HEK293 (cell line): ENCODE results near the gene DUS1L.

ENCODE experiments used
- CTCF ChIA-PET: fragments of 350-600 bp; formaldehyde crosslinking; extraction: SDS; loops from one replicate; lab custom pipeline; 2021; ENCODE audit warnings: antibody characterized with exemption; lab: Yijun Ruan, JAX
- POLR2A ChIA-PET: fragments of 300-600 bp; formaldehyde crosslinking; extraction: SDS; loops from one replicate; lab custom pipeline; 2020; ENCODE audit warnings: antibody characterized with exemption, inconsistent platforms; lab: Yijun Ruan, JAX
- H3K27ac ChIP-seq: fragments of 200-500 bp; sonication (Bioruptor generic); 2 replicates; pipeline ENCODE4 v1.5.1; 2014; ENCODE audit warnings: low read depth, low read length, control low read depth, inconsistent platforms; ENCODE audit errors: extremely low read depth
- H3K36me3 ChIP-seq, 2 experiments: fragments of 200-500 bp in 1 of 2; sonication (Bioruptor generic) in 1 of 2; 1 replicate in 1 of 2; 2 replicates in 1 of 2; pipeline ENCODE4 v1.5.1; 2014 to 2017; ENCODE audit warnings: inconsistent platforms in 2 of 2, low read length in 2 of 2; ENCODE audit not compliant: control insufficient read depth in 2 of 2, insufficient read depth in 1 of 2
- H3K4me1 ChIP-seq: fragments of 200-500 bp; sonication (Bioruptor generic); 2 replicates; pipeline ENCODE4 v1.5.1; 2014; ENCODE audit warnings: mild to moderate bottlenecking, low read length, inconsistent platforms; ENCODE audit not compliant: control insufficient read depth, insufficient read depth
- H3K4me3 ChIP-seq: 2 replicates; pipeline ENCODE4 v1.5.1; 2011; ENCODE audit warnings: low read depth, mild to moderate bottlenecking, control low read depth, low read length, moderate library complexity
- H3K9me3 ChIP-seq: fragments of 200-500 bp; sonication (Bioruptor generic); 2 replicates; pipeline ENCODE4 v1.5.1; 2014; ENCODE audit warnings: low read depth, low read length, inconsistent platforms; ENCODE audit not compliant: control insufficient read depth, insufficient read depth
- CTCF ChIP-seq: fragments of 450-650 bp; formaldehyde crosslinking; IDR thresholded peaks from 2 replicates; pipeline ENCODE4 v1.5.1; 2016; ENCODE audit warnings: missing biosample characterization, missing genetic modification characterization
- GLI4 ChIP-seq: fragments of 450-650 bp; formaldehyde crosslinking; IDR thresholded peaks from 2 replicates; pipeline ENCODE4 v1.5.1; 2016; ENCODE audit warnings: missing biosample characterization, missing genetic modification characterization
- GLIS2 ChIP-seq: fragments of 450-650 bp; formaldehyde crosslinking; IDR thresholded peaks from 2 replicates; pipeline ENCODE4 v1.5.1; 2016; ENCODE audit warnings: missing biosample characterization, missing genetic modification characterization
- HIC1 ChIP-seq: fragments of 450-650 bp; formaldehyde crosslinking; IDR thresholded peaks from 2 replicates; pipeline ENCODE4 v1.5.1; 2016; ENCODE audit warnings: missing biosample characterization, missing genetic modification characterization
- KLF8 ChIP-seq: fragments of 450-650 bp; formaldehyde crosslinking; IDR thresholded peaks from 2 replicates; pipeline ENCODE4 v1.5.1; 2016; ENCODE audit warnings: missing biosample characterization, missing genetic modification characterization
- KLF9 ChIP-seq: fragments of 450-650 bp; formaldehyde crosslinking; IDR thresholded peaks from 2 replicates; pipeline ENCODE4 v1.5.1; 2016; ENCODE audit warnings: missing biosample characterization, missing genetic modification characterization, low read depth
- PATZ1 ChIP-seq: fragments of 450-650 bp; formaldehyde crosslinking; IDR thresholded peaks from 2 replicates; pipeline ENCODE4 v1.5.1; 2016; ENCODE audit warnings: missing biosample characterization, missing genetic modification characterization
- SCRT1 ChIP-seq: fragments of 450-650 bp; formaldehyde crosslinking; IDR thresholded peaks from 2 replicates; pipeline ENCODE4 v1.5.1; 2016; ENCODE audit warnings: missing biosample characterization, missing genetic modification characterization, borderline replicate concordance
- TSHZ1 ChIP-seq: fragments of 450-650 bp; formaldehyde crosslinking; IDR thresholded peaks from 2 replicates; pipeline ENCODE4 v1.5.1; 2016; ENCODE audit warnings: missing biosample characterization, missing genetic modification characterization, borderline replicate concordance
- ZBTB20 ChIP-seq: fragments of 450-650 bp; formaldehyde crosslinking; IDR thresholded peaks from 2 replicates; pipeline ENCODE4 v1.5.1; 2016; ENCODE audit warnings: missing biosample characterization, missing genetic modification characterization
- ZNF112 ChIP-seq: fragments of 450-650 bp; formaldehyde crosslinking; IDR thresholded peaks from 2 replicates; pipeline ENCODE4 v1.5.0; 2017; ENCODE audit warnings: missing biosample characterization, missing genetic modification characterization
- ZNF133 ChIP-seq: fragments of 450-650 bp; formaldehyde crosslinking; IDR thresholded peaks from 2 replicates; pipeline ENCODE4 v1.5.1; 2016; ENCODE audit warnings: missing biosample characterization, missing genetic modification characterization
- ZNF398 ChIP-seq: fragments of 450-650 bp; formaldehyde crosslinking; IDR thresholded peaks from 2 replicates; pipeline ENCODE4 v1.5.1; 2017; ENCODE audit warnings: missing biosample characterization, missing genetic modification characterization
- ZNF48 ChIP-seq: fragments of 450-650 bp; formaldehyde crosslinking; IDR thresholded peaks from 2 replicates; pipeline ENCODE4 v1.5.1; 2016; ENCODE audit warnings: missing biosample characterization, missing genetic modification characterization
- ZNF558 ChIP-seq: fragments of 450-650 bp; formaldehyde crosslinking; IDR thresholded peaks from 2 replicates; pipeline ENCODE4 v1.5.1; 2016; ENCODE audit warnings: missing biosample characterization, missing genetic modification characterization
- ZNF624 ChIP-seq: fragments of 450-650 bp; formaldehyde crosslinking; IDR thresholded peaks from 2 replicates; pipeline ENCODE4 v1.5.1; 2017; ENCODE audit warnings: missing biosample characterization, missing genetic modification characterization
- ZNF645 ChIP-seq: fragments of 450-650 bp; formaldehyde crosslinking; IDR thresholded peaks from 2 replicates; pipeline ENCODE4; 2016; ENCODE audit warnings: missing biosample characterization, missing genetic modification characterization
- ZNF707 ChIP-seq: fragments of 450-650 bp; formaldehyde crosslinking; IDR thresholded peaks from 2 replicates; pipeline ENCODE4 v1.5.1; 2016; ENCODE audit warnings: missing biosample characterization, missing genetic modification characterization
- ZNF843 ChIP-seq: fragments of 450-650 bp; formaldehyde crosslinking; IDR thresholded peaks from 2 replicates; pipeline ENCODE4 v1.5.1; 2016; ENCODE audit warnings: missing biosample characterization, missing genetic modification characterization

The DUS1L gene

GRCh38 chr17:82009413-82009812 lies 56.2 kb downstream of the DUS1L start (continued):
- TF ChIP-seq KLF9 (tag by site-specific recombination): no peak
- TF ChIP-seq CTCF (tag by site-specific recombination): no peak
- no peak for TF ChIP-seq ZNF843 (tag by site-specific recombination)
- TF ChIP-seq SCRT1: no peak
- no peak for TF ChIP-seq ZNF398 (tag by site-specific recombination)
- no peak for TF ChIP-seq ZNF48 (tag by site-specific recombination)
- no peak for TF ChIP-seq ZNF624 (tag by site-specific recombination)

- H3K9me3 ChIP-seq: no peaks in the 10 kb centered on the region
- H3K4me3 ChIP-seq: no peak overlapping the region
- no peaks in the 10 kb centered on the region; the same call in 1 of the 2 replicates for H3K4me1 ChIP-seq
- POLR2A ChIA-PET: no interaction called here
- TF ChIP-seq HIC1: peak; percentile 66; the same call in 1 of the 2 replicates
- no peak for TF ChIP-seq ZNF707 (tag by site-specific recombination)
- TF ChIP-seq KLF8 (tag by site-specific recombination): 0 out of 2 replicates have a peak, but pooled peaks have one; percentile 1
- CTCF ChIA-PET: interaction anchor here (0.7 to 4.7 kb wide), 4 partner anchors 12 to 50 kb away, joined by 3 to 30 read pairs (median 6); partner anchors contain the start of gene NOTUM
- peaks cover 0 to 5% of the 10 kb centered on the region in 2 experiments; a peak in 1 of 3 replicates for H3K36me3 ChIP-seq
- no peak overlapping the region for H3K27ac ChIP-seq
Observed at GRCh38 chr17:82008941-82009405, 56.6 kb downstream of the DUS1L start.

- ChIA-PET CTCF (interaction anchor here (0.7 to 4.7 kb wide), 3 partner anchors 12 to 49 kb away, joined by 3 to 30 read pairs (median 8); partner anchors contain the start of gene NOTUM), POLR2A (interaction anchor here (1.0 kb wide), 1 partner anchor 11 kb away, joined by 3 read pairs; no protein-coding TSS in a partner anchor)
- Histone ChIP-seq H3K36me3 (peaks cover 0 to 5% of the 10 kb centered on the region in 2 experiments; a peak in 1 of 3 replicates), H3K9me3 (no peaks in the 10 kb centered on the region), H3K4me3 (no peak overlapping the region), H3K27ac (no peak overlapping the region), H3K4me1 (peaks cover 4% of the 10 kb centered on the region; the same call in 1 of the 2 replicates)
- TF ChIP-seq ZNF133 (tag by site-specific recombination): no peak
- peak; percentile 13; the same call in 1 of the 2 replicates for TF ChIP-seq GLIS2 (tag by site-specific recombination)
- no peak for TF ChIP-seq TSHZ1
- TF ChIP-seq PATZ1 (tag by site-specific recombination): no peak
- no peak for TF ChIP-seq ZNF645 (tag by site-specific recombination)
- no peak for TF ChIP-seq SCRT1
- no peak for TF ChIP-seq ZBTB20 (tag by site-specific recombination)
- no peak for TF ChIP-seq ZNF558
- no peak for TF ChIP-seq GLI4
- TF ChIP-seq ZNF112 (tag by site-specific recombination): no peak
Observed at GRCh38 chr17:82008258-82008940, 57.2 kb downstream of the DUS1L start.
